PC-3 (cell line): ENCODE measurements around the gene ARAF.

Experiments used
- EZH2 ChIP-seq: fragments of 300-600 bp; sonication (generic); IDR thresholded peaks from one replicate; pipeline ENCODE4 v1.6.1; 2017; ENCODE audit warnings: antibody characterized with exemption, mild to moderate bottlenecking, low read length; ENCODE audit not compliant: unreplicated experiment
- EZH2phosphoT487 ChIP-seq: fragments of 300-600 bp; sonication (generic); IDR thresholded peaks from 2 replicates; pipeline ENCODE4 v1.6.1; 2018; ENCODE audit warnings: mild to moderate bottlenecking, antibody characterized with exemption, low read length, borderline replicate concordance
- TF ChIP-seq, protein P1 (sequence below): fragments of 300-600 bp; sonication (generic); conservative IDR thresholded peaks from 2 replicates; pipeline ENCODE4 v1.5.1; 2017; ENCODE audit warnings: antibody characterized with exemption, low read depth, mild to moderate bottlenecking, low read length

DNA sequence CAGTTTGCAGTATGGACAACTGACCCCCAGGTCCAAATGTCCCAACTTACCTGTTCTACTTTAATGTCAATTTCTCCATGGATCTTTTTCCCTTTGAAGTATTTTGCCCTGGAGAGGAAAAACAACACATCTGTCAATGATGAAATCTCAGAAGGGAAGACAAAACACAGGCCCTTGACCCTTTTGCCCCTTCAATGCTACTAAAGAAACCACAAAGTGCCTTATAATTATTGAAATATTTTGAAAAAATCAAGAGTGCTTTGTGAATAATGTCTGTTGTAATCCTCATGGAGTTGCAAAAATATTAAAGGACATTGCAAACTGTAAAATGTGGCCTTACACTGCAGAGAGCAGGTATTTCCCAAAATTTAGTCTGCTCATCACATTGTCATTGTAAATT lies 46.1 kb downstream of the ARAF start:
- TF ChIP-seq EZH2phosphoT487: no peak
- TF ChIP-seq, protein P1, sequence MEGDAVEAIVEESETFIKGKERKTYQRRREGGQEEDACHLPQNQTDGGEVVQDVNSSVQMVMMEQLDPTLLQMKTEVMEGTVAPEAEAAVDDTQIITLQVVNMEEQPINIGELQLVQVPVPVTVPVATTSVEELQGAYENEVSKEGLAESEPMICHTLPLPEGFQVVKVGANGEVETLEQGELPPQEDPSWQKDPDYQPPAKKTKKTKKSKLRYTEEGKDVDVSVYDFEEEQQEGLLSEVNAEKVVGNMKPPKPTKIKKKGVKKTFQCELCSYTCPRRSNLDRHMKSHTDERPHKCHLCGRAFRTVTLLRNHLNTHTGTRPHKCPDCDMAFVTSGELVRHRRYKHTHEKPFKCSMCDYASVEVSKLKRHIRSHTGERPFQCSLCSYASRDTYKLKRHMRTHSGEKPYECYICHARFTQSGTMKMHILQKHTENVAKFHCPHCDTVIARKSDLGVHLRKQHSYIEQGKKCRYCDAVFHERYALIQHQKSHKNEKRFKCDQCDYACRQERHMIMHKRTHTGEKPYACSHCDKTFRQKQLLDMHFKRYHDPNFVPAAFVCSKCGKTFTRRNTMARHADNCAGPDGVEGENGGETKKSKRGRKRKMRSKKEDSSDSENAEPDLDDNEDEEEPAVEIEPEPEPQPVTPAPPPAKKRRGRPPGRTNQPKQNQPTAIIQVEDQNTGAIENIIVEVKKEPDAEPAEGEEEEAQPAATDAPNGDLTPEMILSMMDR: no peak
- no peak for TF ChIP-seq EZH2
